Measurements from ENCODE around the gene POLR2F.

The POLR2F gene

DNA sequence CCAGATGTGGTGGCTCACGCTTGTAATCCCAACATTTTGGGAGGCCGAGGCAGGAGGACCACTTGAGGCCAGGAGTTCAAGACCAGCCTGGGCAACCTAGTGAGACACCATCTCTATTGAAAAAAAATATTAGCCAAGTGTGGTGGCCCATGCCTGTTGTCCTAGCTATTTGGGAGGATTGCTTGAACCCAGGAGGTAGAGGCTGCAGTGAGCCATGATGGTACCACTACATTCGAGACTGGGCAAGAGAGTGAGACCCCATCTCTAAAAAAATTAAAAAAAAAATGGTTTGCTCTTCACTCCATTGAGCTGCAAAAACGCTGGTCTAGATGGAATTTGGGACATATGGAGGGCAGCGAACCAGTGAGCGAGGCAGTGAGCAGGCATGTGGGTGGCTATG is 52.4 kb downstream of the POLR2F start:
- TF ChIP-seq, protein P1, sequence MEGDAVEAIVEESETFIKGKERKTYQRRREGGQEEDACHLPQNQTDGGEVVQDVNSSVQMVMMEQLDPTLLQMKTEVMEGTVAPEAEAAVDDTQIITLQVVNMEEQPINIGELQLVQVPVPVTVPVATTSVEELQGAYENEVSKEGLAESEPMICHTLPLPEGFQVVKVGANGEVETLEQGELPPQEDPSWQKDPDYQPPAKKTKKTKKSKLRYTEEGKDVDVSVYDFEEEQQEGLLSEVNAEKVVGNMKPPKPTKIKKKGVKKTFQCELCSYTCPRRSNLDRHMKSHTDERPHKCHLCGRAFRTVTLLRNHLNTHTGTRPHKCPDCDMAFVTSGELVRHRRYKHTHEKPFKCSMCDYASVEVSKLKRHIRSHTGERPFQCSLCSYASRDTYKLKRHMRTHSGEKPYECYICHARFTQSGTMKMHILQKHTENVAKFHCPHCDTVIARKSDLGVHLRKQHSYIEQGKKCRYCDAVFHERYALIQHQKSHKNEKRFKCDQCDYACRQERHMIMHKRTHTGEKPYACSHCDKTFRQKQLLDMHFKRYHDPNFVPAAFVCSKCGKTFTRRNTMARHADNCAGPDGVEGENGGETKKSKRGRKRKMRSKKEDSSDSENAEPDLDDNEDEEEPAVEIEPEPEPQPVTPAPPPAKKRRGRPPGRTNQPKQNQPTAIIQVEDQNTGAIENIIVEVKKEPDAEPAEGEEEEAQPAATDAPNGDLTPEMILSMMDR (IDR thresholded peaks at IDR 0.05), result no peak
- no peak for TF ChIP-seq ZFX (IDR thresholded peaks at IDR 0.05; ENCODE audit: borderline replicate concordance)
- H3K27ac ChIP-seq, result no peak overlapping the region

DNA sequence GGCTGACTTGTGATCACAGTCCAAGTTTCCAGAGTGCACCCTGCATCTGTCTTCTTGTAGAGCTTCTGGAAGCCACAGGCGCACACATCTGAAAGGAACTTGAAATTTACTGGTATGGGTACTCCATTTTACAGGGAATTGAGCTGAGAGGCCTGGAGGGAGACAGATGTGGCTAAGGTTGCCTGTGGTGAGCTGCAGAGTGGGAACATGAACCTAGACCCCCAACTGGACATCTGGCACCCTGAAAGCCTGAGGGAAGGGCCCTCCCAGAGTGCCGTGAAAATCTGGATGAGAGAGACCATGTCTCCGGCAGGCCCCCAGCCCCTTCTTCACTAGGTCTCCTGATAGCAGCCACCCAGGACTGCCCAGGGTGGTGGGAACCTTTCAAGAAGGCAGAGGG is 53.4 kb downstream of the POLR2F start:
- no peak overlapping the region for H3K27ac ChIP-seq
- TF ChIP-seq ZFX (IDR thresholded peaks at IDR 0.05; ENCODE audit: borderline replicate concordance), result no peak
- TF ChIP-seq, protein P1 (IDR thresholded peaks at IDR 0.05), result no peak

DNA sequence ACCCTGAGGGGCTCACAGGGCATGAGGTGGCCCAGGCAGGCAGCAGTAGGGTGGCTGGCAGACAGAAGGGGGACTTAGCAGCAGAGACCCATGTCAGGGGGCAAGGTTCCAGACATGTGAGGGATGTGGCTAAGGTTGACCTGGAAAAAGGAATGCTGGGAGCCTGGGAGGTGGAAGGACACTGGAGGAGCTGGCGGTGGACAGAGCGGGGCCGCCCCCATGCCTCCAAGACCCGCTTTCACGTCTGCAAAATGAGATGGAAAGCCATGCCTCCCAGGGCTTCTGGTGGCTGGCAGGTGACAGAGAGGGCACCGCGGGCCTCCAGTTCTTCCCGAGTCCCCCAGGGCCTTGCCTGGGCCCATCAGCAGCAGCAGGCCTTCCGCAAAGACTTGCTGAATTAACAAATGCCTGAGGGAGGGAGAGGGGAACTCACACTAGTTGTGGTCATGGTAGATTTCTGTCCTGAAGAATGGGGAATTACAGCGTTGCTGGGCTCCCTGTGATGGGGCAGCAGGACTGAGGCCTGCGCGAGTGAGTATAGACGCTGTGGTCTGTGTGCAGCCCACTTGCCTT is 53.9 kb downstream of the POLR2F start:
- TF ChIP-seq ZFX (IDR thresholded peaks at IDR 0.05; ENCODE audit: borderline replicate concordance), result no peak
- TF ChIP-seq, protein P1 (IDR thresholded peaks at IDR 0.05), result no peak
- H3K27ac ChIP-seq, result no peak overlapping the region

DNA sequence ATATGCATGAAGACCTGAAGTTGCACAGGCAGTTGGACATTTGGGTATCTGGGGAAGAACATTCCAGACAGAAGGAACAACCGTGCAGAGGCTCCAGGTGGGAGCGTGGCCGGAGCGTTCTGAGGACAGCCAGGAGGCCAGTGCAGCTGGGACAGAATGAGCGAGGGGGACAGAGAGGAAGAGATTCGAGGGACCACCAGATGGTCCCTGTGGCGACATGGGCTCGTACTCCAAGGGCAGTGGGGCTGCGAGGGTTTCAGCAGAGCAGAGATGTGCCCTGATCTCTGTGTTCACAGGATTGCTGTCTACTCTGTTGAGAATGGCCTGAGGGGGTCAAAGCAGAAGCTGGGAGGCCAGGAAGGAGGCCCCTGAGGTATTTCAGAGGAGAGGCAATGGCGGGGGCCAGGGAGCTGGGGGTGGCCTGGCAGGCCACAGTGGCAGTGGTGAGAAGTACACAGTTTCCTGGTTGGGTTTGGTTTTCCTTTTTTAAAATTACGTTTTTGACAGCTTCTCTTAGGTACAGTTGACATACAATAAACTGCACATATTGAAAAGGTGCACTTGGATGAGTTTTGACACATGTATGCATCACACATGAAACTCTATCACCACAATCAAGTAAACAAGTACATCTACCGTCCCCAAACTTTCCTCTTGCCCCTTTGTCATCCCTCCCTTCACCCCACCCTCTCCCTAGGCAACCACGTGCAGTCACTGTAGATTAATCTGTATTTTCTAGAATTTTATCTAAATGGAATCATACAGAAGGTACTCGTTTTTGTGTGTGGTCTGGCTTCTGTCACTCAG is 55.7 kb downstream of the POLR2F start:
- H3K27ac ChIP-seq, result no peak overlapping the region
- TF ChIP-seq, protein P1 (IDR thresholded peaks at IDR 0.05), result no peak
- TF ChIP-seq ZFX (IDR thresholded peaks at IDR 0.05; ENCODE audit: borderline replicate concordance), result no peak

DNA sequence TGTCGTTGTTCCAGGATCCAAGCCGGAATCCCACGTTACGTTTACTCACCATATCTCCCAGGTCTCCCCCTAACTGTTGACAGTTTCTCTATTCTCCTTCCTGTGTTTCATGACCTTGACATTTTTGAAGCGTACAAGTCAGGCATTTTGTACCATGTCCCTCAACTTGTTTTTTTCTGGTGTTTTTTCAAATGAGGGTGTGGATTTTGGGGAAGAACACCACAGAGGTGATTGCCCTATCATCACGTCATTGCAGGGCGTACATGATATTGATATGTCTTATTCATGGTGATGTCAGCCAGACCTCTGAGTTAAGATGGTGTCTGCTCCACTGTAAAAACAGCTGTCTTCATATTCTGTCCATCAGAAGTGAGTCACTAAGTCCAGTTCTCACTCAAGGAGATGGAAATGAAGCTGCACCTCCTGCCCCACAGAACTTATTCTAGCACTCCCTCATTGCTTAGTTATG is 59.1 kb downstream of the POLR2F start:
- TF ChIP-seq ZFX (IDR thresholded peaks at IDR 0.05; ENCODE audit: borderline replicate concordance), result no peak
- TF ChIP-seq, protein P1 (IDR thresholded peaks at IDR 0.05), result no peak

DNA sequence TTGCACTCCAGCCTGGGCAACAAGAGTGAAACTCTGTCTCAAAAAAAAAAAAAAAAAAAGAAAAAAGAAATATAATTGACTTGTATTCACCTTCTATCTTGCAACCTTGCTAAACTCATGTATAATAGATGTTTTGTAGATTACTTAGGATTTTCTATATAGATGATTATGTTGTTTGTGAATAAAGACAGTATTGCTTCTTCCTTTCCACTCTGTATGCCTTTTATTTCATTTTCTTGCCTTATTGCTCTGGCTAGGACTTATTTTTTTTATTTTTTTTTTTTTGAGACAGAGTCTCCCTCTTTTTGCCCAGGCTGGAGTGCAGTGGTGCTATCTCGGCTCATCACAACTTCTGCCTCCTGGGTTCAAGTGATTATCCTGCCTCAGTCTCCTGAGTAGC is 60.6 kb downstream of the POLR2F start:
- H3K27ac ChIP-seq, result no peak overlapping the region
- TF ChIP-seq, protein P1 (IDR thresholded peaks at IDR 0.05), result no peak
- TF ChIP-seq ZFX (IDR thresholded peaks at IDR 0.05; ENCODE audit: borderline replicate concordance), result no peak

More for the DNA sequence above, 59.1 kb downstream of the POLR2F start:
- no peak overlapping the region for H3K27ac ChIP-seq

Measured in 22Rv1 (cell line).